Duodenal mucosa (tissue), 2 donors: Measurements from ENCODE around the gene BEND2.

Experiments used
- H3K27ac ChIP-seq: one replicate; pipeline ENCODE4 v1.7.0; 2013; ENCODE audit warnings: low read depth, low read length
- H3K27me3 ChIP-seq, 2 donors: one replicate each; pipeline ENCODE4 v1.7.0; 2013; ENCODE audit warnings: low read length in 2 of 2, control low read depth in 1 of 2; ENCODE audit not compliant: insufficient read depth in 2 of 2, control insufficient read depth in 1 of 2
- H3K36me3 ChIP-seq, 2 donors: one replicate each; pipeline ENCODE4 v1.7.0; 2013; ENCODE audit warnings: low read length in 2 of 2, control low read depth in 1 of 2; ENCODE audit not compliant: insufficient read depth in 2 of 2, control insufficient read depth in 1 of 2
- H3K4me1 ChIP-seq, 2 donors: one replicate each; pipeline ENCODE4 v1.7.0; 2013; ENCODE audit warnings: low read length in 2 of 2, control low read depth in 1 of 2; ENCODE audit not compliant: insufficient read depth in 2 of 2, control insufficient read depth in 1 of 2
- H3K4me3 ChIP-seq, 2 donors: one replicate each; pipeline ENCODE4 v1.7.0; 2013; ENCODE audit warnings: low read length in 2 of 2, low read depth in 1 of 2
- H3K9ac ChIP-seq, 2 donors: one replicate each; pipeline ENCODE4 v1.7.0; 2013; ENCODE audit warnings: low read length in 2 of 2, low read depth in 1 of 2
- H3K9me3 ChIP-seq, 2 donors: one replicate each; pipeline ENCODE4 v1.7.0; 2013; ENCODE audit warnings: low read length in 2 of 2, control low read depth in 1 of 2; ENCODE audit not compliant: control insufficient read depth in 1 of 2

The BEND2 gene

DNA sequence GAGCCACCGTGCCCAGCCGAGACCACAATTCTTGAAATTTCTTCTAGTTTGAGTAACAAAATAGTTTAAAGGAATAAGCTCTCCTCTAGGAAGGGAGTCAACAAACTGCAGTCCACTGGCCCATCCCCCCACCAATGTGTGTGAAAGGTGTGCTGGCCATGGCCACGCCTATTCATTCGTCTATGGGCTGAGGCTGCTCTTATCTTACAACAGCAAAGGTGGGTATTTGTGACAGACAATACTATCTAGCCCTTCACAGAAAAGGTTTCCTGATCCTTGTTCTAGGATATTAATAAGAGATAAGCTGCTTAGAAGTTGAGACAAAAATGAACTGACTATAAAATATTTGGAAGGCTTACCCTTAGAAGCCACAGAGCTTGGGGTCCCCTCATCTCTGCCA is 41.2 kb downstream of the BEND2 start:
- no peak overlapping the region for H3K9ac ChIP-seq
- H3K36me3 ChIP-seq = no peaks in the 10 kb centered on the region
- no peak overlapping the region for H3K4me3 ChIP-seq
- no peaks in the 10 kb centered on the region for H3K4me1 ChIP-seq
- no peaks in the 10 kb centered on the region for H3K9me3 ChIP-seq
- H3K27me3 ChIP-seq = no peaks in the 10 kb centered on the region
- H3K27ac ChIP-seq = no peak overlapping the region

DNA sequence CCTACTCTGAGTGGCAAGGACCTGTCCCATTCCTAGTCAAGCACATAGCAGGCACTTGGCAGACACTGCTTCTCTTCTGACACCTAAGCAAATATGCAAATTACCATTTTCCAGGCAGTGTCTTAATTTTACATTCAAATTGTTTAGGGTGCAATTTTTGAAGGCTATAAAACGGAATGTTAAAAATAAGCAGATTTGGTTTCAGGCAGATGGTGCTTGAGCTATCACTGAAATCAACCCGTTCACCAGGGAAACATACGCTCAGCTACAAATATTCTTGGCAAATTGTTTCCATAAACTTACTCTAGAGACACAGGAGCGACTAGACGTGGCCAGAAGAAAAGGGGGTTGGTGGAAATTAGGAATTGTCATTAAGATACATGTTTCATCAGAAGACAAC is 45.7 kb downstream of the BEND2 start:
- no peaks in the 10 kb centered on the region for H3K4me1 ChIP-seq
- no peak overlapping the region for H3K27ac ChIP-seq
- H3K9me3 ChIP-seq = no peaks in the 10 kb centered on the region
- H3K27me3 ChIP-seq = no peaks in the 10 kb centered on the region
- H3K9ac ChIP-seq = no peak overlapping the region
- no peak overlapping the region for H3K4me3 ChIP-seq
- H3K36me3 ChIP-seq = no peaks in the 10 kb centered on the region

DNA sequence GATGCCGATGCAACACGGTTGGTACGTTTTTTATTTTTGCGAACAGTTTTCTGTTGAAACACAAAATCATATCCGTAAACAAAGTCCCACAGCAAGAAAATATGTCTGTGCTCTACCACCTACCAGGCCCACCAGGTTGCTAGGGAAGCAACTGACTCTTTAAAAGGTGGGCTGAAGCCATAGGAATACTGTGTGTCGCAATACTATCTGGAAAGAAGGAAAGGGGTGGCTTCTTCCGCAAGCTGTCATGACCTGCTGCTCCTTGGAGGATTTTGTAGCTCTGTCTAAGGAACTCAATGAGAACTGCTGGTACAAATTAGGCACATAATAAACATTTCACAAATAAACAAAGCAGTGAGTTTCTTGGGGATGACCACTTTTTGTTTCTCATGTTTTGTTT is 46.5 kb downstream of the BEND2 start:
- H3K36me3 ChIP-seq = no peaks in the 10 kb centered on the region
- H3K4me1 ChIP-seq = no peaks in the 10 kb centered on the region
- H3K9ac ChIP-seq = no peak overlapping the region
- no peaks in the 10 kb centered on the region for H3K27me3 ChIP-seq
- no peaks in the 10 kb centered on the region for H3K9me3 ChIP-seq
- H3K27ac ChIP-seq = no peak overlapping the region
- H3K4me3 ChIP-seq = no peak overlapping the region

DNA sequence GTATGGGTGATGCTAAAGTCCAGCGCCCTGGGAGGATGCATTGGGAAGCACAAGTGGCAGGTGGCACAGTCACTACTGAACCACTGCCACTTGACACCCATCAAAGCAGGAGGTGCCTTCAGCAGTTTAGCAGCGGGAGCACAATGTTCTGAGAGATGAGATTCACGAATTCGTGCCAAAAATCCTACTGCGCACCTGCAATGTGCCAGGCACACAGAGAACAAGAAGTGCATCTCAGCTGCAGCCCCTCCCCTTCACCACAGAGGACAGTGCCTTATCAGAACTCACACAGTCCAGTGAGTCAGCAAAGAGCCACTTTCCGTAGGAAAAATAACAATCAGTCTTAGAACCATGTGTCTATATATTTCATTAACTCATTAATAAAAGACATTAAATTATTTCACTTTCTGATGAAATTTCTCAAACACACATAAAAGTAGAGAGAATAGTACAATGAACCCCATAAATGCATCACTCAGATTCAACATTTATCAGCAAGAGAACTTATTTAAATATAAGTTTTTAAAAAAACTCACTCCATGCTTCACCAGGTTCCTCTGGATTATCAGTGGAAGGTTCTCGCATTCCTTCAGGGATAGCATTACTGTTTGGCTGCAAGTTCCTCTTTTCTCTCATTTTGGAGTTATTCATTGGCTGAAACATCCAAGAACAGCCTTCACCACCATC is 47.0 kb downstream of the BEND2 start:
- Histone ChIP-seq H3K27ac (no peak overlapping the region), H3K9ac (no peak overlapping the region), H3K27me3 (no peaks in the 10 kb centered on the region)

DNA sequence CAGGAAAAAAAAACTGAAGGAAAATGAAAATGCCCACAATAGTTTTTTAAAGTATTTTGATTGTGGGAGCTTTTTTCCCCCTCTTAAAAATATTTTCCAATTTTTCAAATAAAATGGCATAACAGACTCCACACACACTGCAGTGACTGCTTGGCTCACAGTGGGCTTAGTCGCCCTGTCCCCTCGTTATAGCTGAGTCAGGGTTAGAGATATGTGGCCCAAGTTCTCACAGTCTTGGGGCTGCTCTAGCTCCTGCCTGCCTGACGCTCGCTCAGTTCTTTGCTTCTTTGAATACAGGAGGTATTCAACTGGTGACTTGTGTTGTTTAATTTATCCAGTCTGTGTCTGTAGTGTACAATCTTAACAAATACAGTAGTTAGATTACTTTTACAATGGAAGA is 47.7 kb downstream of the BEND2 start:
- Histone ChIP-seq H3K27ac (no peak overlapping the region), H3K4me1 (no peaks in the 10 kb centered on the region), H3K36me3 (no peaks in the 10 kb centered on the region), H3K9me3 (no peaks in the 10 kb centered on the region), H3K9ac (no peak overlapping the region), H3K27me3 (no peaks in the 10 kb centered on the region), H3K4me3 (no peak overlapping the region)

More for the DNA sequence above, 47.0 kb downstream of the BEND2 start:
- Histone ChIP-seq H3K9me3 (no peaks in the 10 kb centered on the region), H3K4me3 (no peak overlapping the region), H3K4me1 (no peaks in the 10 kb centered on the region), H3K36me3 (no peaks in the 10 kb centered on the region)

DNA sequence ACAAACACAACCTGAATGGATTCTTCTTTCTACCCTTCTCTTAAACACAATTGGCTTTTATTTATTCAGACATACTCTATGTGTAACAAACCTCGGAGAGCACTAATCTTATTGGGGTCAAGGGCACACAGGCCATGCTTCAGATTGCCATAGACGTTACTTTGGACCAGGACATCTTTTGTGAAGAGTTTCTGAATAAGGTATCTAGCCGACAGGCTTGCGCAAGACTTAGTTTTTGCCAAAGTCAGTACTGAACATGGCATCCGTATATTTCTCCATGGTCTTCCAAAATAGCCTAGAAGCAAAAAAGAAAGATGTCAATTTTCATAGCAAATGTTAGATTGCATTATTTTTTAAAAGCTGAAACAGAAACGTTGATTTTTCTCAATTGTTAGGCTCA is 49.8 kb downstream of the BEND2 start:
- Histone ChIP-seq H3K4me3 (no peak overlapping the region), H3K27me3 (no peaks in the 10 kb centered on the region), H3K9ac (no peak overlapping the region), H3K9me3 (no peaks in the 10 kb centered on the region), H3K27ac (no peak overlapping the region), H3K4me1 (no peaks in the 10 kb centered on the region), H3K36me3 (no peaks in the 10 kb centered on the region)

DNA sequence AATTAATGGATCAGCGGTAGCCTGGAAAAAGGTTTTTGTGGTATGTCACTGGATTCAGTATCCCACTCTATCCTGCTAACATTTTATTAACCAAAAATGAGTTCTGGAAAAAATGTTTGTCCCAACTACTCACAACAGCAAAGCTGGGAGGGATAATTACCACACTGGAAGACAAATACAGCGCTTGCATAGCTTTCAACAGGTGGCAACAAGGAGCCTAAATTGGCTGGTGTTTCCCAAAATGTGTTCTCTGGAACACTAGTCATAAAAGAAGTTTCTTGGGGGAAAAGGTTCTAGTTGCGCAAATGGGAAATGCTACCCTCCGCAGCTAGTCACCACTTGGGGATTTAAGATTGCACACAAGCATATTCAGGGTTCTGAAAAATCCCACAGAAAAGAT is 54.6 kb downstream of the BEND2 start:
- Histone ChIP-seq H3K36me3 (no peaks in the 10 kb centered on the region), H3K27ac (no peak overlapping the region), H3K9ac (no peak overlapping the region), H3K4me3 (no peak overlapping the region), H3K9me3 (no peaks in the 10 kb centered on the region), H3K27me3 (no peaks in the 10 kb centered on the region), H3K4me1 (no peaks in the 10 kb centered on the region)

DNA sequence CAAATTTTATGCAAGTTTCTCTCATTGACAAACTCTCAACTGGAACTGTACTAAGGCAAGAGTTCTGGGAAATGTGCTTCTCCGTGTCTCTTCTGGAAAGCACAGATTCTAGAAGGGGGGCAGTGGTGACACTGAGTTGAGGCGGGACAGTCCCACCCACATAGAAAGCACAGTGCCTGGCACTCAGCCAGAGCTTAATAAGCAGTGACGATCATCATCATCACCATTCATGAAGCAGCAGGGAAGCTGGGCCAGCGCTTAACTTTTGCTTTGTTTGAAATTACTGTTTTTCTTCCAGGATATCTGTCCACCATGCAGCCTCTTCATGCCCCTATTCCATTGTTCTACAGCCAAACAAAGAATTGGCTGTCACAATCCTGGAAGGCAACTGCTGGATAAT is 60.3 kb downstream of the BEND2 start:
- H3K9me3 ChIP-seq = no peaks in the 10 kb centered on the region
- no peaks in the 10 kb centered on the region for H3K27me3 ChIP-seq
- no peak overlapping the region for H3K4me3 ChIP-seq
- no peak overlapping the region for H3K27ac ChIP-seq
- no peaks in the 10 kb centered on the region for H3K36me3 ChIP-seq
- H3K4me1 ChIP-seq = no peaks in the 10 kb centered on the region
- no peak overlapping the region for H3K9ac ChIP-seq

DNA sequence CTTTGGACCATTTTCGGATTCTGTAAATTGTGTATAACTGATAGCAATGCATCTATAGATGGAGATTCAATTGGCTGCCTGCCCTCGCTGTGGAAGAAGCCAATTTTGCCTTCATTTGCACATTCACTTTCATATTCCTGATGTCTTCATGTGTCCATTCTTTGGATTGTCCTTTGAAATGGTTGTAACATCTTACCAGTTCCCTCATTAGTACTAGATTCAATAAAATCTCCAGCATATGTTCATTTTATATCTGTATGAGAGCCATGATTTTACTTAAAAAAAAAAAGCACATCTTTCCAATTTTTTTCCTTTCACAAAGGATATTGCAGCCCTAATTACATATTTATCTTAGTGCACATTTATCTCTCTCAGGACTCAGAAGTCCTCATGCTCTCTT is 61.7 kb downstream of the BEND2 start:
- no peaks in the 10 kb centered on the region for H3K4me1 ChIP-seq
- no peak overlapping the region for H3K9ac ChIP-seq
- H3K27me3 ChIP-seq = no peaks in the 10 kb centered on the region
- no peak overlapping the region for H3K27ac ChIP-seq
- H3K4me3 ChIP-seq = no peak overlapping the region
- no peaks in the 10 kb centered on the region for H3K9me3 ChIP-seq
- H3K36me3 ChIP-seq = no peaks in the 10 kb centered on the region

DNA sequence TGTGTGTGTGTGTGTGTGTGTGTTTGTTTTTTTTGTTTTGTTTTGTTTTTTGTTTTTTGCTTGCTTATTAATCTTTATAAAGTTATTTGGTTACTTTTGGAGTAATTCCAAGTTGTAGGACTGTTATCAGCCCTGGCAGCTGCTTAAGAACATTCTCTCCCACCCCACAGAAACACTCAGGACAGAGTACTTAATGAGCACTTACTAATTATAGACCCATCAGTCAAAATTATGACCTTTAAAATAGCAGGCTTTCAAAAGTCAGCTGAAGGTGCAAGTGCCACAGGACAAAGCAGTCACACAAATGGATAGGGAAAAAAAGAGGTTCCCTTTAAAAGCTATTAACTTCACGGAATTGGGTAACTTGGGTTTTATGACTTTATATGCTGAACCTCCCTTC is 69.0 kb downstream of the BEND2 start:
- no peaks in the 10 kb centered on the region for H3K9me3 ChIP-seq
- H3K27me3 ChIP-seq = no peaks in the 10 kb centered on the region
- no peak overlapping the region for H3K4me3 ChIP-seq
- no peak overlapping the region for H3K27ac ChIP-seq
- no peaks in the 10 kb centered on the region for H3K4me1 ChIP-seq
- H3K36me3 ChIP-seq = no peaks in the 10 kb centered on the region
- H3K9ac ChIP-seq = no peak overlapping the region

DNA sequence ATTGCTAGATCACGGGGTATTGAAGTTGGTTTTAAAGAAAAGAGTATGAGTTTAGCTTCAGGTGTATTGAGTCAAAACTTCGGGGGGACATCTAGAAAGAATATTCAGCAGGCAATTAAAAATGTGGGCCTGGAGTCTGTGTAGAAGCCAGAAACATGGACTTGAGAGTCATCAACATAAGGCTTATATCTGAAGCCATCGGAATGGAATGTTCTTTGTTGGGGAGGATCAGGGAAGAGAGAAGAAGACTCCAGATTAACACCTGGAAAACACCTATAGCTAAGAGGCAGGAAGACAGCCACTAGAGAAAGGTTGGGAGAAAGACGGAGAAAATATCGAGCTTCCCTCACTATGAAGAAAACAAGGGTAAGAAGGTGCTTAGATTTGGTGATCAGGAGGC is 69.5 kb downstream of the BEND2 start:
- H3K27me3 ChIP-seq = no peaks in the 10 kb centered on the region
- no peaks in the 10 kb centered on the region for H3K4me1 ChIP-seq
- no peak overlapping the region for H3K27ac ChIP-seq
- H3K9ac ChIP-seq = no peak overlapping the region
- no peaks in the 10 kb centered on the region for H3K9me3 ChIP-seq
- H3K4me3 ChIP-seq = no peak overlapping the region
- H3K36me3 ChIP-seq = no peaks in the 10 kb centered on the region
